Common myeloid progenitor, CD34-positive (primary cell): ENCODE data around the gene POM121.
"Not testable (repeated sequence)": the region's sequence is repeated elsewhere in the genome, so short reads cannot be mapped to it uniquely, and the experiment has no call there.

ENCODE experiments used
- CTCF ChIA-PET: fragments of 350-600 bp; sonication (Branson Sonifier 250); formaldehyde crosslinking; loops from one replicate; lab custom pipeline; 2021; ENCODE audit warnings: antibody characterized with exemption; lab: Charles Lee
- POLR2A ChIA-PET: fragments of 350-600 bp; sonication (Branson Sonifier 250); formaldehyde crosslinking; loops from one replicate; lab custom pipeline; 2021; ENCODE audit warnings: antibody characterized with exemption; lab: Charles Lee
- DNase-seq, 3 donors: peaks; one replicate each; pipeline versions ENCODE4 v3.0.0 to v3.0.0-alpha.2; 2013
- H3K27ac ChIP-seq, 2 experiments: 1 replicate in 1 of 2; 2 replicates in 1 of 2; pipeline ENCODE4 v1.7.0; 2013; ENCODE audit warnings: inconsistent platforms in 2 of 2, low read length in 2 of 2, mild to moderate bottlenecking in 2 of 2, low read depth in 1 of 2, moderate library complexity in 1 of 2; ENCODE audit not compliant: severe bottlenecking in 2 of 2, insufficient read depth in 1 of 2, poor library complexity in 1 of 2
- H3K27me3 ChIP-seq, 5 experiments: replicated peaks in 2 of 5; 1 replicate in 3 of 5; 2 replicates in 2 of 5; pipeline versions ENCODE4 v1.6.1 to v1.7.0; 2013; ENCODE audit warnings: low read length in 4 of 5, mild to moderate bottlenecking in 2 of 5, moderate library complexity in 2 of 5, inconsistent platforms in 1 of 5; ENCODE audit not compliant: insufficient read depth in 5 of 5, control insufficient read depth in 4 of 5
- H3K36me3 ChIP-seq, 4 experiments: 1 replicate in 2 of 4; 2 replicates in 2 of 4; pipeline versions ENCODE4 v1.6.1 to v1.7.0; 2013; ENCODE audit warnings: low read length in 3 of 4, control low read depth in 1 of 4, mild to moderate bottlenecking in 1 of 4; ENCODE audit not compliant: control insufficient read depth in 4 of 4, insufficient read depth in 4 of 4
- H3K4me1 ChIP-seq, 4 experiments: 1 replicate in 3 of 4; 2 replicates in 1 of 4; pipeline versions ENCODE4 v1.6.1 to v1.7.1; 2013; ENCODE audit warnings: low read length in 3 of 4, mild to moderate bottlenecking in 3 of 4, control low read depth in 1 of 4, inconsistent platforms in 1 of 4, moderate library complexity in 1 of 4; ENCODE audit not compliant: control insufficient read depth in 4 of 4, insufficient read depth in 4 of 4; ENCODE audit errors: control extremely low read depth in 1 of 4
- H3K4me3 ChIP-seq, 7 experiments: 1 replicate in 4 of 7; 2 replicates in 3 of 7; pipeline versions ENCODE4 v1.5.1 to v1.7.0; 2013; ENCODE audit warnings: mild to moderate bottlenecking in 7 of 7, low read length in 6 of 7, moderate library complexity in 6 of 7, inconsistent platforms in 2 of 7, low read depth in 2 of 7, control low read depth in 1 of 7; ENCODE audit not compliant: insufficient read depth in 4 of 7, control insufficient read depth in 1 of 7; ENCODE audit errors: extremely low read depth in 1 of 7
- H3K9me3 ChIP-seq, 5 experiments: 1 replicate in 4 of 5; 2 replicates in 1 of 5; pipeline versions ENCODE4 v1.6.1 to v1.7.1; 2013; ENCODE audit warnings: low read length in 4 of 5, mild to moderate bottlenecking in 2 of 5, inconsistent platforms in 1 of 5, low read depth in 1 of 5, moderate library complexity in 1 of 5; ENCODE audit not compliant: control insufficient read depth in 4 of 5, insufficient read depth in 2 of 5; ENCODE audit errors: control extremely low read depth in 1 of 5
- WGBS: methylation state at CpG from one replicate; pipeline ENCODE4 v1.1.5; 2013; ENCODE audit not compliant: insufficient coverage; 5-methylcytosine and 5-hydroxymethylcytosine counted together

The POM121 gene

DNA sequence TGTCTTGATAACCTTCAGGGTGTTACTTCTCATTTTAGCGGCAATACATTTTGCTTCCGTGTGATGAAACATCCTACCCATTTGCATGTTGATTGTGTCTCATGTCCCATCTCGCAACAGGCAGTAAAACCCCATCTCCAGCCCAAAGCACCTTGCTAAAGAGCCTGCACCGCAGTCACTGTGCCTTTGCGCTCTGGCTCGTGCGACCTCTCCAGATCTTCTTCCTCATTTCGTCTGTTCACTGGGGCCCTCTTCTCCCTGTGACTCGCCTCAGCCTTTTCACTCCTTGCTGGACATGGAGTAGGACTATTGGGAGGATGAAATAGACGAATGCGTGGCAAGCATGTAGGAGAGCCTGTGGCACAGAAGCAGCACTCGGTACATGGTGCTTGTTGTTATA is 13.5 kb upstream of the POM121 start:
- DNase-seq, H3K9me3 ChIP-seq, H3K4me1 ChIP-seq, H3K4me3 ChIP-seq, CTCF ChIA-PET, H3K27me3 ChIP-seq, H3K27ac ChIP-seq: not testable (repeated sequence)
- POLR2A ChIA-PET = interaction anchor here (0.6 kb wide), 1 partner anchor 9 kb away, joined by 3 read pairs; no protein-coding TSS in a partner anchor
- H3K36me3 ChIP-seq = peaks cover 0 to 35% (median 14%) of the 10 kb centered on the region in 4 experiments
- WGBS = no CpG with 5 or more reads among the region's 12 CpGs

DNA sequence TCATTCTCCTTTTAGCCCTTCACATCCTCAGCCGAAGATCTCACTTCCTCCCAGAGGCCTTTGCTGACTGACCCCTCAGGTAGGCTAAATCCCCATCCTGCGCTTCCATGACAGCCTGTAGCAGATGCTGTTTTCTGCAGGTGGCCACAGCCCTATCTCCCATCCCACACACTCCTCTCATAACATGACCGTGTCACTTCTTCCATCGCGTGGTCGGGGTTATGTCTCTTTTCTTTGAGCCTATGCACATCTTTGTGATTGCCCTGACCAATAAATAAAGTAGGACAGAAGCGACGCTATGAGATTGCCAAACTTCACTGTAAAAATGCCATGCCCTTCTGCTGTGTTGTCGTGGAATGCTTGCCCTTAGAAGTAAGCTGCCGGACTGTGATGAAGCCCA is 11.1 kb upstream of the POM121 start:
- H3K27me3 ChIP-seq, H3K9me3 ChIP-seq, DNase-seq, POLR2A ChIA-PET, H3K27ac ChIP-seq, H3K4me1 ChIP-seq, H3K4me3 ChIP-seq: not testable (repeated sequence)
- WGBS = 92% methylated on average over 9 of the region's 10 CpGs
- H3K36me3 ChIP-seq = peaks cover 0 to 29% (median 17%) of the 10 kb centered on the region in 4 experiments
- CTCF ChIA-PET = interaction anchor here (1.2 kb wide), 1 partner anchor 86 kb away, joined by 3 read pairs; no protein-coding TSS in a partner anchor

DNA sequence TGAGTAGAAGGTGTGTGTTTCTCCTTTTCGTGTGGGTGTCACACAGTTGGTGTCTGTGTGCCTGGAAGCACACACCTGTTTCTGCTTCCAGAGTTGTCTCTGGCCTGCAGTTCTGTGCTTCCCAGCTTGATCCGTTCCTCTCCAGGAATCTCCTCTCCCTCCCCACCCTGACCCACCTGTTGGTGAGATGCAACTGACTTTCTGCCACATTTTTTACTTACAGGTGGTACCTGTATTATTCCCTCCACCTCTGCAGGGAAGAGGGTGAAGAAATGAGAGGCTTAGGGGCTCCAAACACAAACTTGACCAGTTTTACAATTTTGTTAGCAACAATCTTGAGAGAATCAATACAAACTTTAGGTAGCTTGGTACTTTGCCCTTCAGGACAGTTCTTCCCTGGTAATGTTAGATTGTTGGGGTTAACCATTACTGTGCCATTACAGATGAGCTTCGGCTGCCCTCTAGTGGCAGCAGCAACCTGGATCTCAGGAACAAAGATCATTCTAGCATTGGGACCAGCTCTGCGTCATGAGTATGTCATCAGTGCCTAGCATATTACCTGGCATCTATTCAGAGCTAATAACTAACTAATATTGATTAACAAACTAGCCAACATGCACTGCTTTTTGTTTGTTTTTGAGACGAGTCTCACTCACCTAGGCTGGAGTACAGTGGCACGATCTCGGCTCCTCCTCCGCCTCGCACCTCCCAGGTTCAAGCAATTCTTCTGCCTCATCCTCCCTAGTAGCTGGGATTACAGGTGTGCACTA is 10.0 kb upstream of the POM121 start:
- H3K4me1 ChIP-seq, H3K27ac ChIP-seq, H3K4me3 ChIP-seq, H3K27me3 ChIP-seq, H3K9me3 ChIP-seq: not testable (repeated sequence)
- POLR2A ChIA-PET = interaction anchor here (1.0 kb wide), 1 partner anchor 86 kb away, joined by 3 read pairs; no protein-coding TSS in a partner anchor
- H3K36me3 ChIP-seq = peaks cover 0 to 29% (median 15%) of the 10 kb centered on the region in 4 experiments
- CTCF ChIA-PET = interaction anchor here (0.7 to 2.6 kb wide), 11 partner anchors 9 to 134 kb away, joined by 3 to 13 read pairs (median 3); no protein-coding TSS in a partner anchor
- DNase-seq = peak; percentile 37 to 60 (median 59)
- WGBS = 83% methylated on average over 7 of the region's 9 CpGs

- Histone ChIP-seq H3K4me1 (peaks cover 2 to 7% (median 5%) of the 10 kb centered on the region in 4 experiments), H3K36me3 (peaks cover 0 to 13% (median 3%) of the 10 kb centered on the region in 4 experiments), H3K27ac (no peak overlapping the region), H3K9me3 (no peaks in the 10 kb centered on the region), H3K4me3 (no peak overlapping the region), H3K27me3 (no peaks in the 10 kb centered on the region)
- DNase-seq = no peak
- CTCF ChIA-PET = no interaction called here
- POLR2A ChIA-PET = no interaction called here
- WGBS = 95% methylated on average over 3 of the region's 4 CpGs
These were observed 5.6 kb upstream of the POM121 start for GRCh38 chr7:72919256-72919775.

DNA sequence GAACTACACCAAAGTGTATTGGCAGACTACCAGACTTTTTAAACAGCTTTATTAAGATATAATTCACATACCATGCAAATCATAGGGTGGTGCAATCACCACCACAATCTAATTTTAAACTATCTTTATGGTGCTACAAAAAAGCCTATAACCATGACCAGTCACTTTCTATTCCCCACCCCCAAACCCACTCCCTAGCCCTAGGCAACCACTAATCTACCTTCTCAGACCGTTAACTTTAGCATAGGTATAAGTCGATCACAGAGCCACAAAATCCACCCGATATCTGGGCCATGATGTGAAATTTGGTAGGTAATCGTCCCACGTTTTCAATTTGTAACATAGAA is 536 bp upstream of the POM121 start:
- WGBS = no CpG with 5 or more reads among the region's 5 CpGs
- Histone ChIP-seq H3K27ac (peak overlapping the region; percentile 94 to 97), H3K36me3 (peaks cover 1 to 26% (median 21%) of the 10 kb centered on the region in 4 experiments), H3K27me3 (no peaks in the 10 kb centered on the region), H3K4me1 (peaks cover 4 to 16% (median 11%) of the 10 kb centered on the region in 4 experiments), H3K4me3 (peak overlapping the region; percentile 84 to 99 (median 94)), H3K9me3 (no peaks in the 10 kb centered on the region)
- CTCF ChIA-PET = no interaction called here
- POLR2A ChIA-PET = no interaction called here
- DNase-seq = no peak

DNA sequence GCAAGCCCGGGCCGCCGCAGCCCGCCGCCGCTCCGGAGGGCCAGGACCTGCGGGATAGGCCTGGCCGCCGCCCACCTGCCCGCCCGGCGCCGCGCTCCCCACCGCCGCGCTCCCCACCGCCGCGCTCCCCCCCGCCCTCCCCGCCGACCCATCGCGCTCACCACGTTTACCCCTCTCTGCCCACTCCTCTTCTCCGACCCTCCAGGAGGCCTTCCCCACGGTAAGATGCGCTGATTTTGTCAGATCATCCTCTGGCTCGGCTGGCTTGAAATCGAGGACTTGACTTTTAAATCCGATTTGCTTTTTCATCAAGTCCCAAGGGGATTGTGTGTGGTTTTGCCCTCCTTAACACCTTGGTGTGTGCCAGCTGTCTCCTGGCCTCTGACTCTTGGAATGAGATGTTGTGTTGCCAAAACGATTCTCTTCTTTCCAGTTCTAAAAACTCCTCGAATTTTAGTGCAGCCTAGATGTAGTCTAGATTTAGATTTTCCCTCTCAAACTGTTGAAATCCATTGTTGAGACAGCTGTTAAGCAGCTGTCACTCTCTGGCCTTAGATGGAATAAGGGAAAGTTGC is 738 bp downstream of the POM121 start:
- peak overlapping the region; percentile 84 to 99 (median 94) for H3K4me3 ChIP-seq
- 0% methylated on average over 21 of the region's 35 CpGs for WGBS
- CTCF ChIA-PET = no interaction called here
- peak overlapping the region; percentile 94 to 97 for H3K27ac ChIP-seq
- DNase-seq = peak in 2 of 3 donors; percentile 13 to 32
- peaks cover 2 to 36% (median 27%) of the 10 kb centered on the region in 4 experiments for H3K36me3 ChIP-seq
- POLR2A ChIA-PET = no interaction called here
- H3K4me1 ChIP-seq = peaks cover 4 to 16% (median 11%) of the 10 kb centered on the region in 4 experiments
- no peaks in the 10 kb centered on the region for H3K9me3 ChIP-seq
- H3K27me3 ChIP-seq = no peaks in the 10 kb centered on the region

GRCh38 chr7:72927791-72928190 is 2.9 kb downstream of the POM121 start:
- 98% methylated on average over 6 of the region's 6 CpGs for WGBS
- Histone ChIP-seq H3K36me3 (peaks cover 6 to 49% (median 29%) of the 10 kb centered on the region in 4 experiments), H3K4me1 (peaks cover 4 to 16% (median 11%) of the 10 kb centered on the region in 4 experiments)
- DNase-seq, POLR2A ChIA-PET, H3K27ac ChIP-seq, CTCF ChIA-PET, H3K4me3 ChIP-seq, H3K9me3 ChIP-seq, H3K27me3 ChIP-seq: not testable (repeated sequence)
